WTC11 (cell line): ENCODE results near the gene OR2D2. TPM values are rescaled to one million over a fixed set of nuclear protein-coding genes. Genes with fewer than 3 reads are reported as not detected.
A peak's percentile ranks its signal among the peaks of the same experiment; 100 is the strongest.

ENCODE experiments used
- ATAC-seq: fragments of 200-7000 bp; cut with Tn5 transposase; 2 replicates; pipeline ENCODE4 v1.10.0; 2021; ENCODE audit warnings: mild to moderate bottlenecking, moderate library complexity
- Bru-seq: library from RNA; stranded (reverse); fragments of 400-500 nt; gene quantifications from one replicate; lab custom pipeline; 2021; lab: Mats Ljungman, UMichigan
- CTCF ChIA-PET: fragments of 300-600 bp; sonication (Branson Sonifier 250); formaldehyde crosslinking; loops from one replicate; lab custom pipeline; 2021; ENCODE audit warnings: antibody characterized with exemption; lab: Charles Lee
- POLR2A ChIA-PET: fragments of 350-600 bp; sonication (Branson Sonifier 250); formaldehyde crosslinking; loops from one replicate; lab custom pipeline; 2021; ENCODE audit warnings: antibody characterized with exemption; lab: Charles Lee
- DNase-seq: peaks from one replicate; pipeline ENCODE4 v3.0.0; 2021; ENCODE audit warnings: low spot score
- H3K27ac Mint-ChIP-seq: 2 replicates; pipeline ENCODE4 v1.8.0; 2021; ENCODE audit warnings: mixed read lengths
- H3K27me3 Mint-ChIP-seq: 2 replicates; pipeline ENCODE4 v1.8.0; 2021; ENCODE audit warnings: low read depth, mild to moderate bottlenecking, moderate library complexity, mixed read lengths
- H3K36me3 Mint-ChIP-seq: 2 replicates; pipeline ENCODE4 v1.8.0; 2021; ENCODE audit warnings: mixed read lengths
- H3K4me1 Mint-ChIP-seq: 2 replicates; pipeline ENCODE4 v1.8.0; 2022; ENCODE audit warnings: mixed read lengths
- H3K4me3 Mint-ChIP-seq: 2 replicates; pipeline ENCODE4 v1.8.0; 2021; ENCODE audit warnings: mild to moderate bottlenecking, moderate library complexity, mixed read lengths
- H3K9me3 Mint-ChIP-seq: 2 replicates; pipeline ENCODE4 v1.8.0; 2021; ENCODE audit warnings: mixed read lengths
- CREB1 ChIP-seq: sonication (generic); formaldehyde crosslinking; IDR thresholded peaks from 2 replicates; pipeline ENCODE4 v1.8.0; 2023; ENCODE audit warnings: mild to moderate bottlenecking, missing genetic modification reagents
- EMX1 ChIP-seq: fragments of 250-450 bp; sonication (Bioruptor Pico); IDR thresholded peaks from 2 replicates; pipeline ENCODE4 v1.8.0; 2021; ENCODE audit warnings: mild to moderate bottlenecking
- NR1H2 ChIP-seq: sonication (generic); formaldehyde crosslinking; IDR thresholded peaks from 2 replicates; pipeline ENCODE4 v1.9.0; 2021; ENCODE audit warnings: mild to moderate bottlenecking, moderate library complexity, missing genetic modification reagents
- NR3C1 ChIP-seq: sonication (generic); formaldehyde crosslinking; conservative IDR thresholded peaks from 2 replicates; pipeline ENCODE4 v1.8.1; 2023; ENCODE audit warnings: low read depth, mild to moderate bottlenecking, missing genetic modification reagents
- RELA ChIP-seq: sonication (generic); formaldehyde crosslinking; IDR thresholded peaks from 2 replicates; pipeline ENCODE4 v1.8.1; 2022; ENCODE audit warnings: missing genetic modification reagents, mild to moderate bottlenecking, borderline replicate concordance
- SP1 ChIP-seq: sonication (generic); formaldehyde crosslinking; conservative IDR thresholded peaks from 2 replicates; pipeline ENCODE4 v1.8.1; 2022; ENCODE audit warnings: missing genetic modification reagents
- ZNF138 ChIP-seq: sonication (generic); formaldehyde crosslinking; conservative IDR thresholded peaks from 2 replicates; pipeline ENCODE4 v1.8.1; 2022; ENCODE audit warnings: mild to moderate bottlenecking, moderate library complexity, missing genetic modification reagents
- ZNF232 ChIP-seq: sonication (generic); formaldehyde crosslinking; IDR thresholded peaks from 2 replicates; pipeline ENCODE4 v1.8.0; 2022; ENCODE audit warnings: mild to moderate bottlenecking, missing genetic modification reagents
- ZNF671 ChIP-seq: fragments of 250-450 bp; sonication (Bioruptor Pico); IDR thresholded peaks from 2 replicates; pipeline ENCODE4 v1.8.0; 2021; ENCODE audit warnings: mild to moderate bottlenecking
- long read RNA-seq, 3 experiments: library from RNA in 1 of 3; library from capped mRNA in 1 of 3; library from polyadenylated mRNA in 1 of 3; unstranded in 2 of 3; stranded (forward) in 1 of 3; transcript quantifications; one replicate each; pipeline ENCODE4 v2.0.0, GENCODE V29; 2021
- total RNA-seq: library from RNA; stranded (reverse); gene quantifications from 3 replicates; pipeline ENCODE4 v1.2.3, GENCODE V29; 2021
- TF ChIP-seq, protein P1 (sequence below): sonication (generic); formaldehyde crosslinking; IDR thresholded peaks from 2 replicates; pipeline ENCODE4 v1.8.1; 2022; ENCODE audit warnings: low read depth, missing genetic modification reagents, borderline replicate concordance
- TF ChIP-seq, protein P2 (sequence below): sonication (generic); formaldehyde crosslinking; IDR thresholded peaks from 2 replicates; pipeline ENCODE4 v1.8.1; 2022; ENCODE audit warnings: mild to moderate bottlenecking, moderate library complexity, missing genetic modification reagents
- TF ChIP-seq, protein P3 (sequence below): sonication (generic); formaldehyde crosslinking; IDR thresholded peaks from 2 replicates; pipeline ENCODE4 v1.8.0; 2022; ENCODE audit warnings: missing genetic modification reagents
- TF ChIP-seq, protein P4 (sequence below): sonication (generic); formaldehyde crosslinking; IDR thresholded peaks from 2 replicates; pipeline ENCODE4 v1.8.1; 2023; ENCODE audit warnings: mild to moderate bottlenecking, missing genetic modification reagents
- TF ChIP-seq, protein P5 (sequence below): sonication (generic); formaldehyde crosslinking; IDR thresholded peaks from 2 replicates; pipeline ENCODE4 v1.8.0; 2023; ENCODE audit warnings: missing genetic modification reagents

OR2D2 gene, protein sequence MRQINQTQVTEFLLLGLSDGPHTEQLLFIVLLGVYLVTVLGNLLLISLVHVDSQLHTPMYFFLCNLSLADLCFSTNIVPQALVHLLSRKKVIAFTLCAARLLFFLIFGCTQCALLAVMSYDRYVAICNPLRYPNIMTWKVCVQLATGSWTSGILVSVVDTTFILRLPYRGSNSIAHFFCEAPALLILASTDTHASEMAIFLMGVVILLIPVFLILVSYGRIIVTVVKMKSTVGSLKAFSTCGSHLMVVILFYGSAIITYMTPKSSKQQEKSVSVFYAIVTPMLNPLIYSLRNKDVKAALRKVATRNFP
- 0.16 to 0.26 TPM (median 0.23 TPM) in 3 replicates for total RNA-seq
- percentile 39 among the genes with signal in this experiment for Bru-seq, nascent RNA
- long read RNA-seq, experiment 1: 0 reads
- long read RNA-seq, experiment 2: 0 reads
- long read RNA-seq, experiment 3: 0 reads

DNA sequence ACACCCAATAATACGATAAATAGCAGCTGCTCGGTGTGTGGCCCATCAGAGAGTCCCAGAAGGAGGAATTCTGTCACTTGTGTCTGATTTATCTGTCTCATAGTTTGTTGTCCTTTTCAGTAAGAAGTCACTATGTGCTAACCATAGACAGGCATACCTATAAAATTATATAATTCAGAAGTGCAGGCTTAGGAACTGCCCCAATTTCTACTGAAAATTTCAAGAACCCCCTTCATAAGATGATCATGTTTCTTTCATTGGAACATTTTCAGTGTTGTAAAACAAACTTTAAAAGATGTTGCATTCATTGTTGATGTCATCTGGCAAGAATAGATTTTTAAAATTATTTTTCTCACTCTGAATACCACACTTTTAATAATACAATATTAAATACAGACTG lies at the start of gene OR2D2:
Gene OR2D2 (minus strand): TSS at position 101 of the 400 bp plus-strand sequence. CDS start 0 bp downstream, at position 101.
- no peak within 1 kb of the TSS for H3K4me3 Mint-ChIP-seq
- H3K4me1 Mint-ChIP-seq: no peaks in the 10 kb centered on the region
- no peak for DNase-seq
- TF ChIP-seq, protein P1, sequence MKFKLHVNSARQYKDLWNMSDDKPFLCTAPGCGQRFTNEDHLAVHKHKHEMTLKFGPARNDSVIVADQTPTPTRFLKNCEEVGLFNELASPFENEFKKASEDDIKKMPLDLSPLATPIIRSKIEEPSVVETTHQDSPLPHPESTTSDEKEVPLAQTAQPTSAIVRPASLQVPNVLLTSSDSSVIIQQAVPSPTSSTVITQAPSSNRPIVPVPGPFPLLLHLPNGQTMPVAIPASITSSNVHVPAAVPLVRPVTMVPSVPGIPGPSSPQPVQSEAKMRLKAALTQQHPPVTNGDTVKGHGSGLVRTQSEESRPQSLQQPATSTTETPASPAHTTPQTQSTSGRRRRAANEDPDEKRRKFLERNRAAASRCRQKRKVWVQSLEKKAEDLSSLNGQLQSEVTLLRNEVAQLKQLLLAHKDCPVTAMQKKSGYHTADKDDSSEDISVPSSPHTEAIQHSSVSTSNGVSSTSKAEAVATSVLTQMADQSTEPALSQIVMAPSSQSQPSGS (CRISPR knock-in tag): no peak
- no peak for TF ChIP-seq SP1 (CRISPR knock-in tag)
- no peak for TF ChIP-seq CREB1
- TF ChIP-seq, protein P2, sequence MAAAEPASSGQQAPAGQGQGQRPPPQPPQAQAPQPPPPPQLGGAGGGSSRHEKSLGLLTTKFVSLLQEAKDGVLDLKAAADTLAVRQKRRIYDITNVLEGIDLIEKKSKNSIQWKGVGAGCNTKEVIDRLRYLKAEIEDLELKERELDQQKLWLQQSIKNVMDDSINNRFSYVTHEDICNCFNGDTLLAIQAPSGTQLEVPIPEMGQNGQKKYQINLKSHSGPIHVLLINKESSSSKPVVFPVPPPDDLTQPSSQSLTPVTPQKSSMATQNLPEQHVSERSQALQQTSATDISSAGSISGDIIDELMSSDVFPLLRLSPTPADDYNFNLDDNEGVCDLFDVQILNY (CRISPR knock-in tag): no peak
- no peak for TF ChIP-seq NR1H2 (CRISPR knock-in tag)
- no peak for TF ChIP-seq ZNF671 (CRISPR knock-in tag)
- TF ChIP-seq, protein P3, sequence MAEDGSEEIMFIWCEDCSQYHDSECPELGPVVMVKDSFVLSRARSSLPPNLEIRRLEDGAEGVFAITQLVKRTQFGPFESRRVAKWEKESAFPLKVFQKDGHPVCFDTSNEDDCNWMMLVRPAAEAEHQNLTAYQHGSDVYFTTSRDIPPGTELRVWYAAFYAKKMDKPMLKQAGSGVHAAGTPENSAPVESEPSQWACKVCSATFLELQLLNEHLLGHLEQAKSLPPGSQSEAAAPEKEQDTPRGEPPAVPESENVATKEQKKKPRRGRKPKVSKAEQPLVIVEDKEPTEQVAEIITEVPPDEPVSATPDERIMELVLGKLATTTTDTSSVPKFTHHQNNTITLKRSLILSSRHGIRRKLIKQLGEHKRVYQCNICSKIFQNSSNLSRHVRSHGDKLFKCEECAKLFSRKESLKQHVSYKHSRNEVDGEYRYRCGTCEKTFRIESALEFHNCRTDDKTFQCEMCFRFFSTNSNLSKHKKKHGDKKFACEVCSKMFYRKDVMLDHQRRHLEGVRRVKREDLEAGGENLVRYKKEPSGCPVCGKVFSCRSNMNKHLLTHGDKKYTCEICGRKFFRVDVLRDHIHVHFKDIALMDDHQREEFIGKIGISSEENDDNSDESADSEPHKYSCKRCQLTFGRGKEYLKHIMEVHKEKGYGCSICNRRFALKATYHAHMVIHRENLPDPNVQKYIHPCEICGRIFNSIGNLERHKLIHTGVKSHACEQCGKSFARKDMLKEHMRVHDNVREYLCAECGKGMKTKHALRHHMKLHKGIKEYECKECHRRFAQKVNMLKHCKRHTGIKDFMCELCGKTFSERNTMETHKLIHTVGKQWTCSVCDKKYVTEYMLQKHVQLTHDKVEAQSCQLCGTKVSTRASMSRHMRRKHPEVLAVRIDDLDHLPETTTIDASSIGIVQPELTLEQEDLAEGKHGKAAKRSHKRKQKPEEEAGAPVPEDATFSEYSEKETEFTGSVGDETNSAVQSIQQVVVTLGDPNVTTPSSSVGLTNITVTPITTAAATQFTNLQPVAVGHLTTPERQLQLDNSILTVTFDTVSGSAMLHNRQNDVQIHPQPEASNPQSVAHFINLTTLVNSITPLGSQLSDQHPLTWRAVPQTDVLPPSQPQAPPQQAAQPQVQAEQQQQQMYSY (CRISPR knock-in tag): no peak
- TF ChIP-seq ZNF138: no peak
- H3K27ac Mint-ChIP-seq: no peak within 1 kb of the TSS
- CTCF ChIA-PET: no interaction called here
- no peaks in the 10 kb centered on the region for H3K27me3 Mint-ChIP-seq
- POLR2A ChIA-PET: no interaction called here
- no peak for ATAC-seq
- peaks cover 12% of the 10 kb centered on the region for H3K9me3 Mint-ChIP-seq
- no peaks in the 10 kb centered on the region for H3K36me3 Mint-ChIP-seq

DNA sequence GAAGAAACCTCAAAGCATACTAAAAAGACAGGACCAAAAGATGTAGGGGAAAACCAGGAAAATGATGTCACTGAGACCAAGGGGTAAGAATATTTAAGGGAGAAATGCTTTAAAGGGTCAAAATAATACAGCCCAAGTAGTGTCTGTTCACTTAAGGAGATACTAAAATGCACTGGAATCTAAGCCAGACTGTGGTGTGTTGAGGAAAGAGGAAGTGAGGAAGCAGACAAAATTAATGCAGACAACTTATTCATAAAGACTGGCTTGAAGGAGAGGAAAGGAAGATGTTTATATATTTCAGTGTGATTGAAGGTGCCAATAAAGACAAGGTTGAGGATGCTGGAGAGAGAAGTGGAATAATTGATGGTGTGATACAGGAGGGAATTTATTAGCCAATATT lies 49.7 kb upstream of the OR2D2 start:
- H3K27me3 Mint-ChIP-seq: no peaks in the 10 kb centered on the region
- POLR2A ChIA-PET: no interaction called here
- ATAC-seq (no peak), DNase-seq (no peak)
- 0 out of 2 replicates have a peak, but pooled peaks cover 4% of the 10 kb centered on the region for H3K9me3 Mint-ChIP-seq
- no peaks in the 10 kb centered on the region for H3K4me1 Mint-ChIP-seq
- TF ChIP-seq, protein P1 (CRISPR knock-in tag): no peak
- TF ChIP-seq EMX1 (no peak), RELA (CRISPR knock-in tag) (no peak), NR3C1 (CRISPR knock-in tag) (no peak), ZNF232 (CRISPR knock-in tag) (no peak)
- TF ChIP-seq, protein P4, sequence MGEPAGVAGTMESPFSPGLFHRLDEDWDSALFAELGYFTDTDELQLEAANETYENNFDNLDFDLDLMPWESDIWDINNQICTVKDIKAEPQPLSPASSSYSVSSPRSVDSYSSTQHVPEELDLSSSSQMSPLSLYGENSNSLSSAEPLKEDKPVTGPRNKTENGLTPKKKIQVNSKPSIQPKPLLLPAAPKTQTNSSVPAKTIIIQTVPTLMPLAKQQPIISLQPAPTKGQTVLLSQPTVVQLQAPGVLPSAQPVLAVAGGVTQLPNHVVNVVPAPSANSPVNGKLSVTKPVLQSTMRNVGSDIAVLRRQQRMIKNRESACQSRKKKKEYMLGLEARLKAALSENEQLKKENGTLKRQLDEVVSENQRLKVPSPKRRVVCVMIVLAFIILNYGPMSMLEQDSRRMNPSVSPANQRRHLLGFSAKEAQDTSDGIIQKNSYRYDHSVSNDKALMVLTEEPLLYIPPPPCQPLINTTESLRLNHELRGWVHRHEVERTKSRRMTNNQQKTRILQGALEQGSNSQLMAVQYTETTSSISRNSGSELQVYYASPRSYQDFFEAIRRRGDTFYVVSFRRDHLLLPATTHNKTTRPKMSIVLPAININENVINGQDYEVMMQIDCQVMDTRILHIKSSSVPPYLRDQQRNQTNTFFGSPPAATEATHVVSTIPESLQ (CRISPR knock-in tag): no peak
- TF ChIP-seq, protein P5, sequence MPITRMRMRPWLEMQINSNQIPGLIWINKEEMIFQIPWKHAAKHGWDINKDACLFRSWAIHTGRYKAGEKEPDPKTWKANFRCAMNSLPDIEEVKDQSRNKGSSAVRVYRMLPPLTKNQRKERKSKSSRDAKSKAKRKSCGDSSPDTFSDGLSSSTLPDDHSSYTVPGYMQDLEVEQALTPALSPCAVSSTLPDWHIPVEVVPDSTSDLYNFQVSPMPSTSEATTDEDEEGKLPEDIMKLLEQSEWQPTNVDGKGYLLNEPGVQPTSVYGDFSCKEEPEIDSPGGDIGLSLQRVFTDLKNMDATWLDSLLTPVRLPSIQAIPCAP (CRISPR knock-in tag): no peak
- H3K4me3 Mint-ChIP-seq: no peak overlapping the region
- no peak overlapping the region for H3K27ac Mint-ChIP-seq
- peaks cover 28% of the 10 kb centered on the region for H3K36me3 Mint-ChIP-seq
- CTCF ChIA-PET: no interaction called here
